ENCODE data around the gene DXO. TPM values are rescaled to one million over a fixed set of nuclear protein-coding genes. Genes with fewer than 3 reads are reported as not detected.
"Not testable (repeated sequence)": the region's sequence is repeated elsewhere in the genome, so short reads cannot be mapped to it uniquely, and the experiment has no call there.

Gene DXO
- polyA plus RNA-seq, 3 donors: 10.4 to 20.8 (median 15.8) TPM

DNA sequence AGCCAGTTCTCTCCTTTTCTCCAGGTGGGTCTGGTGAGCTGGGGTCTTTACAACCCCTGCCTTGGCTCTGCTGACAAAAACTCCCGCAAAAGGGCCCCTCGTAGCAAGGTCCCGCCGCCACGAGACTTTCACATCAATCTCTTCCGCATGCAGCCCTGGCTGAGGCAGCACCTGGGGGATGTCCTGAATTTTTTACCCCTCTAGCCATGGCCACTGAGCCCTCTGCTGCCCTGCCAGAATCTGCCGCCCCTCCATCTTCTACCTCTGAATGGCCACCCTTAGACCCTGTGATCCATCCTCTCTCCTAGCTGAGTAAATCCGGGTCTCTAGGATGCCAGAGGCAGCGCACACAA, 26.8 kb downstream of the DXO start:
- no peak overlapping the region for H3K27ac ChIP-seq (ENCODE audit: low read depth, low read length)
- WGBS, 3 donors: 67 to 82% (median 71%) methylated on average over 9 of the region's 9 CpGs

- H3K27ac ChIP-seq (ENCODE audit: low read depth, low read length): no peak overlapping the region
- 80 to 88% (median 85%) methylated on average over 3 of the region's 3 CpGs for WGBS, 3 donors
Observed at GRCh38 chr6:31943742-31944141, 28.2 kb downstream of the DXO start.

DNA sequence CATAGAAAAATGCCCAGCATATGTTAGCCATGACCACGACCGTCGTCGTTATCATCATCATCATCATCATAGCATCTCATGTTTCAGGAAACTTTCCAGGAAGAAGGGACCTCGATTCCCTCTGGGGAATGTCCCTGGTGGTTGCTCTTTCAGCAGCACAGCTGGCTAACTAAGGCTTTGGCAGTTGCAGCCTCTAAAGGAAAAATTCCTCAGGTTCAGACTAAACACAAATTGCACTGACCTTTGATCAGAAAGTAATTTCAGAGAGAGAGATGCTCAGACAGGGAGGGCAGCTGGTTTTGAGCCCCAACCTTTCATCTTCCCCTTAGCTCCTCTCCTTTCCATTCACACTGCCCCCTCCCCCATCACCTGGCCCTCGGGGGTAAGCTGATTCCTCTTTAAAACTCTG, 31.7 kb downstream of the DXO start:
- no peak overlapping the region for H3K27ac ChIP-seq (ENCODE audit: low read depth, low read length)
- WGBS, 3 donors: 4 to 20% (median 19%) methylated on average over 6 of the region's 6 CpGs

- WGBS, 3 donors: 66 to 85% (median 85%) methylated on average over 9 of the region's 9 CpGs
- no peak overlapping the region for H3K27ac ChIP-seq (ENCODE audit: low read depth, low read length)
Observed at GRCh38 chr6:31935823-31936222, 36.1 kb downstream of the DXO start.

- H3K27ac ChIP-seq (ENCODE audit: low read depth, low read length): no peak overlapping the region
- 52 to 70% (median 55%) methylated on average over 3 of the region's 3 CpGs for WGBS, 3 donors
Observed at GRCh38 chr6:31935021-31935420, 36.9 kb downstream of the DXO start.

- 81 to 90% (median 89%) methylated on average over 19 of the region's 19 CpGs for WGBS, 3 donors
- no peak overlapping the region for H3K27ac ChIP-seq (ENCODE audit: low read depth, low read length)
Observed at GRCh38 chr6:31933537-31933936, 38.4 kb downstream of the DXO start.

GRCh38 chr6:31932137-31932536, 39.8 kb downstream of the DXO start:
- 93 to 100% (median 97%) methylated on average over 1 to 32 of the region's 32 CpGs for WGBS, 3 donors
- H3K27ac ChIP-seq (ENCODE audit: low read depth, low read length): not testable (repeated sequence)

DNA sequence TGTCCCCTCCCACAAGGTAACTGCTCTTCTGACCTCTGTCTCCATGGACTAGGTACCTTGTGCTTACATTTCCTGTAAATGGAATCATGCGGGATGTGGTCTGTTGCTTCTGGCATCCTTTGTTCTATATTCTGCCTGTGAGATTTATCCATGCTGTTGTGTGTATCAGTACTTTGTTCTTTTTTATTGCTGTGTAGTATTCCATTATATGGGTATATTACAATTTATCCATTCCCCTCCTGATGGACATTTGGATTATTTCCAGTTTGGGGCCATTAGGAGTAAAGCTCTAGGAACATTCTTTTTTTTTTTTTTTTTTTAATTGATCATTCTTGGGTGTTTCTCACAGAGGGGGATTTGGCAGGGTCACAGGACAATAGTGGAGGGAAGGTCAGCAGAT, 41.0 kb downstream of the DXO start:
- 86 to 94% (median 88%) methylated on average over 1 of the region's 1 CpG for WGBS, 3 donors
- H3K27ac ChIP-seq (ENCODE audit: low read depth, low read length): no peak overlapping the region

DNA sequence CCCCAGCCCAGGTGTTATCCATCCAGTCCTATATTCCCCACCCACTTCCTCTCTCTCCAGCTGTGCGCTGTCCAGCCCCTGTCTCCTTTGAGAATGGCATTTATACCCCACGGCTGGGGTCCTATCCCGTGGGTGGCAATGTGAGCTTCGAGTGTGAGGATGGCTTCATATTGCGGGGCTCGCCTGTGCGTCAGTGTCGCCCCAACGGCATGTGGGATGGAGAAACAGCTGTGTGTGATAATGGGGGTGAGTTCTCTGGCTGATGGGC, 43.3 kb downstream of the DXO start:
- WGBS, 3 donors: 75 to 77% (median 75%) methylated on average over 9 of the region's 9 CpGs
- no peak overlapping the region for H3K27ac ChIP-seq (ENCODE audit: low read depth, low read length)

- WGBS, 3 donors: 71 to 78% (median 72%) methylated on average over 11 of the region's 11 CpGs
- H3K27ac ChIP-seq (ENCODE audit: low read depth, low read length): no peak overlapping the region
Observed at GRCh38 chr6:31927863-31928671, 43.9 kb downstream of the DXO start.

DNA sequence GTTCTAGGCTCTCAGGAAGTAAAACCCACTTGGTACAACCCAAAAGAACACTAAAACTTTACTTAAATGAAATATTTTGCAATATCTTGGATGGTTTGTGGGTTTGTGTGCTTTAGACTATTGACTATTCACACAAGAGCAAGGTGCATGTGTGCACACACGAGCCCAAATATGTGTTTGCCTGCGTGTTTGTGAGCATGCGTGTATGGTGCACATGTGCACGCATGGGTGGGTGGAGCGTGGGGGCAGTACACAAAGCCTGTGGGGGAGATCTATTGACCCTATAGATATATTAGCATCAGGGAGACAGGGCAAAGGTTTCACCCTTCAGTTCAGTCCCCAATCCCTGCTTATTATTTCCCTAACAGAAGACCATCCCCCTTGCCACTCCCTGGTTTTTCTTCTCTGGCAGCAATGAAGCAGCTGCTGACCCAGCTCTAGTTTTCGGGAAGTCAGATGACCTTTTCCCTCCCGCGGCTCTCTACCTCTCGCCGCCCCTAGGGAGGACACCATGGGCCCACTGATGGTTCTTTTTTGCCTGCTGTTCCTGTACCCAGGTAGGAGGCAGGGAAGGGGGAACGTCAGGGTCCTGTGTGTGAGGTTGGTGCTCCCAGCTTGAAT, 44.6 kb downstream of the DXO start, which contains the start of gene C2:
C2 (plus strand) TSS at position 476 of the 621 bp plus-strand sequence; CDS start at position 512, 36 bp downstream.
- 58 to 60% (median 60%) methylated on average over 11 of the region's 11 CpGs for WGBS, 3 donors

GRCh38 chr6:31922942-31923341, 49.0 kb downstream of the DXO start:
- H3K27ac ChIP-seq (ENCODE audit: low read depth, low read length): no peak overlapping the region
- 11 to 16% (median 14%) methylated on average over 5 of the region's 5 CpGs for WGBS, 3 donors

More for the DNA sequence above, 44.6 kb downstream of the DXO start, which contains the start of gene C2:
- H3K27ac ChIP-seq (ENCODE audit: low read depth, low read length): no peak within 1 kb of the TSS

- 43 to 79% (median 60%) methylated on average over 2 of the region's 2 CpGs for whole genome bisulfite sequencing, 3 donors
- H3K27ac ChIP-seq (ENCODE audit: low read depth, low read length): no peak overlapping the region
Observed at GRCh38 chr6:31920811-31921210, 51.1 kb downstream of the DXO start.

Other genes with a start within 250 kb of the DXO start
- under 1 TPM in 2 of 3 donors, not detected in 1; 0.06 to 0.22 TPM for gene MPIG6B, start 248.8 kb downstream of the DXO start, polyA plus RNA-seq
- 100 to 1,000 TPM in 2 of 3 donors, 10 to 100 TPM in 1; 21.9 to 213 (median 122) TPM for gene DDAH2, start 242.8 kb downstream of the DXO start, polyA plus RNA-seq
- 100 to 1,000 TPM; 140 to 335 (median 301) TPM for gene CLIC1, start 235.6 kb downstream of the DXO start, polyA plus RNA-seq
- 1 to 10 TPM; 2.4 to 4.4 (median 3.9) TPM for gene MSH5, start 232.1 kb downstream of the DXO start, polyA plus RNA-seq
- gene SAPCD1, start 209.5 kb downstream of the DXO start, polyA plus RNA-seq: 1 to 10 TPM in 1 of 3 donors, under 1 TPM in 1, not detected in 1; 0.51 to 1.4 TPM
- 1 to 10 TPM in 1 of 3 donors, under 1 TPM in 1, not detected in 1; 0.61 to 2.1 TPM for gene VWA7, start 194.8 kb downstream of the DXO start, polyA plus RNA-seq
- 10 to 100 TPM; 24.2 to 38.6 (median 29.1) TPM for gene VARS1, start 176.4 kb downstream of the DXO start, polyA plus RNA-seq
- 10 to 100 TPM; 29.7 to 55.0 (median 38.1) TPM for gene LSM2, start 165.2 kb downstream of the DXO start, polyA plus RNA-seq
- 1 to 10 TPM in 1 of 3 donors, under 1 TPM in 2; 0.59 to 1.0 (median 0.80) TPM for gene HSPA1L, start 156.9 kb downstream of the DXO start, polyA plus RNA-seq
- 100 to 1,000 TPM in 1 of 3 donors, 10 to 100 TPM in 2; 32.5 to 514 (median 76.3) TPM for gene HSPA1A, start 156.6 kb downstream of the DXO start, polyA plus RNA-seq
- gene HSPA1B, start 144.4 kb downstream of the DXO start, polyA plus RNA-seq: 100 to 1,000 TPM in 1 of 3 donors, 10 to 100 TPM in 2; 40.9 to 501 (median 47.1) TPM
- 10 to 100 TPM; 26.2 to 33.8 (median 31.5) TPM for gene NEU1, start 109.3 kb downstream of the DXO start, polyA plus RNA-seq
- gene SLC44A4, start 93.1 kb downstream of the DXO start, polyA plus RNA-seq: 1 to 10 TPM; 1.3 to 8.1 (median 6.2) TPM
- 10 to 100 TPM; 20.1 to 35.8 (median 23.0) TPM for gene EHMT2, start 74.4 kb downstream of the DXO start, polyA plus RNA-seq
- gene ZBTB12, start 70.1 kb downstream of the DXO start, polyA plus RNA-seq: 1 to 10 TPM; 1.7 to 5.2 (median 2.2) TPM
- gene C2, start 44.4 kb downstream of the DXO start, polyA plus RNA-seq: 10 to 100 TPM in 2 of 3 donors, 1 to 10 TPM in 1; 1.6 to 20.4 (median 18.2) TPM
- gene CFB, start 26.0 kb downstream of the DXO start, polyA plus RNA-seq: 100 to 1,000 TPM in 1 of 3 donors, 10 to 100 TPM in 2; 23.8 to 211 (median 49.8) TPM
- gene NELFE, start 13.2 kb downstream of the DXO start, polyA plus RNA-seq: 10 to 100 TPM; 38.8 to 60.8 (median 53.2) TPM
- gene SKIC2, start 13.0 kb downstream of the DXO start, polyA plus RNA-seq: 10 to 100 TPM; 28.7 to 62.6 (median 59.6) TPM
- 100 to 1,000 TPM in 2 of 3 donors, 10 to 100 TPM in 1; 20.8 to 180 (median 112) TPM for gene C4A, start 9.9 kb upstream of the DXO start, polyA plus RNA-seq
- gene C4B, start 42.7 kb upstream of the DXO start, polyA plus RNA-seq: 100 to 1,000 TPM in 1 of 3 donors, 10 to 100 TPM in 2; 22.4 to 207 (median 93.8) TPM
- gene CYP21A2, start 66.3 kb upstream of the DXO start, polyA plus RNA-seq: 1 to 10 TPM in 2 of 3 donors, under 1 TPM in 1; 0.71 to 2.1 (median 1.4) TPM
- gene TNXB, start 137.2 kb upstream of the DXO start, polyA plus RNA-seq: 10 to 100 TPM in 2 of 3 donors, 1 to 10 TPM in 1; 5.3 to 65.0 (median 47.4) TPM
- gene ATF6B, start 156.1 kb upstream of the DXO start, polyA plus RNA-seq: 10 to 100 TPM; 36.8 to 53.4 (median 38.2) TPM
- 1 to 10 TPM; 3.3 to 5.0 (median 4.3) TPM for gene FKBPL, start 158.2 kb upstream of the DXO start, polyA plus RNA-seq
- 1 to 10 TPM in 2 of 3 donors, under 1 TPM in 1; 0.70 to 5.6 (median 1.4) TPM for gene PRRT1, start 179.8 kb upstream of the DXO start, polyA plus RNA-seq
- gene PPT2, start 182.0 kb upstream of the DXO start, polyA plus RNA-seq: 10 to 100 TPM in 2 of 3 donors, 1 to 10 TPM in 1; 6.3 to 18.5 (median 13.2) TPM
- gene EGFL8, start 192.5 kb upstream of the DXO start, polyA plus RNA-seq: 10 to 100 TPM in 2 of 3 donors, 1 to 10 TPM in 1; 5.3 to 49.7 (median 12.4) TPM
- 10 to 100 TPM; 19.9 to 56.3 (median 43.1) TPM for gene AGPAT1, start 203.9 kb upstream of the DXO start, polyA plus RNA-seq
- 10 to 100 TPM; 37.7 to 82.3 (median 49.6) TPM for gene RNF5, start 206.3 kb upstream of the DXO start, polyA plus RNA-seq
- 1 to 10 TPM; 2.6 to 3.3 (median 3.1) TPM for gene AGER, start 212.1 kb upstream of the DXO start, polyA plus RNA-seq
- gene PBX2, start 218.1 kb upstream of the DXO start, polyA plus RNA-seq: 10 to 100 TPM; 19.0 to 60.2 (median 33.5) TPM
- 10 to 100 TPM in 2 of 3 donors, 1 to 10 TPM in 1; 3.9 to 71.0 (median 27.7) TPM for gene GPSM3, start 220.5 kb upstream of the DXO start, polyA plus RNA-seq

Measured in adipose tissue (tissue), 3 donors.